ENCODE data around the gene ACSF3.

DNA sequence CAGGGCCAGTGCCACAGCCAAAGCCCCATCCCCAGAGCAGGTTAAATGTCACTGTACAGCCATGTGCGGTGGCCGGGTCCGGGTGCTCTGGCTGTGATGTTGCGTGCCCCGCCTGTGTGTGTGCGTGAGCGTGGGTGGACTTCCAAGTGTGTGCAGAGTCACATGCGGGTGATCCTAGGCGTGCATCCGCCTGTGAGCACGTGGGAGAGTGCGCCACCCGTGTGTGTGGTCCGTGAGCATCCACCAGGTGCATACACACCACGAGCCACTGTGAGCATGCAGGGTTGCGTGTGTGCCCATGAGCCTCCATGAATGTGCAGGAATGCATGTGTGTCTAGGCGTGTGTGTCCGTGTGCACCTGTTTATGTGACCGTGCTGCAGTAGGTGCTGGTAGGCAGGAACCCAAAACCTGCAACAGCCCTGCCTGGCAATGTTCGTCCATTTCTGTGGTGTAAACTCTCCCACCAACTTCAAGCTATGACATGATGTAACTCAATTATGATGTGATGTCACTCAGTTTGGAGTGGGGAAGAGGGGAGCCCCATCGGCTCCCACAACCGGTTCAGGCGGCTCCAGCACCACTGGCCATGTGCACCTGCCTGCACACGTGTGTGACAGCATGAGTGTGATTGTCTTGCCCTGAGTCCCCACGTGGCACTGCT lies 37.6 kb upstream of the ACSF3 start:
- TF ChIP-seq CTCF (IDR thresholded peaks at IDR 0.05; ENCODE audit: low read depth, low read length, missing input control): no peak
- no peak for TF ChIP-seq ATF3 (IDR thresholded peaks at IDR 0.05)
- TF ChIP-seq TAF1 (conservative IDR thresholded peaks at IDR 0.05): no peak
